NCI-H146 treated with DMSO at 0.1 percent for 48 hours (cell line): ENCODE data around the gene RTN4IP1.

Experiments used
- DNase-seq: peaks from one replicate; lab custom pipeline; 2025; ENCODE audit not compliant: unreplicated experiment; lab: John Stamatoyannopoulos, UW

RTN4IP1 gene

GRCh38 chr6:106525107-106525881, 104.0 kb downstream of the RTN4IP1 start:
- no peak for DNase-seq

GRCh38 chr6:106522562-106523250, 106.6 kb downstream of the RTN4IP1 start:
- no peak for DNase-seq
